GM19467 (cell line): ENCODE results near the gene WDR17.

Experiments used
- ATAC-seq: cut with Tn5 transposase; IDR thresholded peaks from one replicate; pipeline ENCODE4 v1.9.1; 2021; ENCODE audit warnings: mild to moderate bottlenecking, moderate library complexity; ENCODE audit not compliant: unreplicated experiment

Gene WDR17

GRCh38 chr4:176065435-176066291 is at the start of gene WDR17:
Gene WDR17 (plus strand): TSS chr4:176065841. CDS start chr4:176111581, 45,740 bp downstream.
- ATAC-seq: peak; percentile 100

- ATAC-seq: no peak
Measured at GRCh38 chr4:176016601-176017000, 49.0 kb upstream of the WDR17 start.

DNA sequence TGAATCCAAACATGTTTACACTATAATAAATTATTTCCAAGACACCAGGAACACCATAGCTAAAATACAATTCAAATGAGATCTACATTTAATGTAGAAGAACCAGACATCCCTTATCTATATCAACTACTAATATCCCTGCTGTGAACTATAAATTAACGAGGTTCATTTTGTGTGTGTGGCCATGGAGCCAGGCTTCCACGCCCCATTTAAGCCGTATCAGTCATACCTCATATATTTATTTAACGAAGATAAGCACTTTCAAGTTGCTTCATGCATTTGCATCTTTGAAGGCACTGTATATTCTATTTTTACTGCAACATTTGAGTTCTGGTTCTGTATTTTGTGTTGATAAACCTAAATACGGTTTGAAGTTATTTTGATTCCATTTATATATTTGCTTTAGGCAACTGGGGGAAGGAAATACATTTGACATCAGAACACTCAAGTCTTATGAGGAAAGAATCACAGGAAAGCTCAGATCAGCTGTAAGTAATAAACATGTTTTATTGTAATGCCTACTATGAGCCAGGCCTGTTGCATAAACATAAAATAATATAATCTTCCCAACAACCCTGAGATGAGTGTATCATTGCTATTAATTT is 45.1 kb upstream of the WDR17 start:
- no peak for ATAC-seq

DNA sequence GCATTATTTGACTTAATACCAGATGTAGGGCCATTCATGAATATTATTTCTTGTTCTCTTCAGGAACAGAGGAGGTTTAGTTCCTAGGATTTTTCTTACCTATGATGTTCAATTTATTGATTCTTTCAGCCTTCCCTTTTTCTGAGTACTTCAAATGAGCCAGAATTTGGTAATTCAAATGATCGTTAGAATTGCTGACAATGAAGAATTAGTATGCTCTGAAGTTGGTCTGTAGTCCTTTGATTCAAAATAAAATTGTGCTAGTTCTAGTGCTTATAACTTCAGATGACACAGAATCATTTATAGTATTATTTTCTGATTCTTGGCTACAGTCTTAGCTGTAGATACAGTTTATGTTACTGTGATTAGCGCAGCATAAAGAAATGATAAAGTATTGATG is 35.2 kb upstream of the WDR17 start:
- ATAC-seq: no peak

- ATAC-seq: no peak
Measured at GRCh38 chr4:176031922-176032321, 33.7 kb upstream of the WDR17 start.

- no peak for ATAC-seq
Measured at GRCh38 chr4:176032454-176032853, 33.2 kb upstream of the WDR17 start.

DNA sequence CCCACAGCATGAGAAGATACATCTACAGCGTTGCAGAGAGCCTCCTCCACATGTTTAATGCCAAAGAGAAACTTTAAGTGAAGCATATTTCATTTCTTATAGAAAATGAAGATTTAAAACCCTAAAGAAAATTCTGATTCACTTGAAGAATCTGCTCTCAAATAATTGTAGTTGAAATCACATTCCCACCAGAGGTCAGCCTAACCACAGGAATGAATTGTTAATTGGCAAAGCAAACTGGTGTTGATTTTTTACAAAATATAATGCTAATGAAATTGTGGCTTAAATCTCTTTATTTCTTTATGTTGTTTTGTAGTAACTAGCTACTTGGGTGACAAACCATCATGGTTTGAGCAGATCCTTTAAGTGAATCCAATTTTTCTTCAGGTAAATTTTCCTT is 31.1 kb upstream of the WDR17 start:
- ATAC-seq: no peak

DNA sequence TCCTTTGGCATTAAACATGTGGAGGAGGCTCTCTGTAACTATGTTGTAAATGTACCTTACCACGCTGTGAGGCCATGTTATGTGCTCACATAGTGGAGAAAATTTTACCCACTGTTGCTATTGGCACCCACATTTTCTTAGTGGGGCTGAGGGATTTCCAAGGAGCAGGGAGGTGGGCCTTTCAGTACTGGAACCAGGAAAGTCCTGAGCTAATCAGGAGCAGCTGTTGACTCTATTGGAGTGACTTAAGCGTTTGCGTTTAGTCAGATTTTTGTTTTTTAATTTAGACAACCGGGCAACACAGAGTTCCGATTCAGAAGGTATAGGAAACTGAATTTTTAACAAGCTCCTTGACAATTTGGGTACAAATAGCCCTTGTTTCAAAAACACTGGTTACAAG is 30.7 kb upstream of the WDR17 start:
- ATAC-seq: no peak

DNA sequence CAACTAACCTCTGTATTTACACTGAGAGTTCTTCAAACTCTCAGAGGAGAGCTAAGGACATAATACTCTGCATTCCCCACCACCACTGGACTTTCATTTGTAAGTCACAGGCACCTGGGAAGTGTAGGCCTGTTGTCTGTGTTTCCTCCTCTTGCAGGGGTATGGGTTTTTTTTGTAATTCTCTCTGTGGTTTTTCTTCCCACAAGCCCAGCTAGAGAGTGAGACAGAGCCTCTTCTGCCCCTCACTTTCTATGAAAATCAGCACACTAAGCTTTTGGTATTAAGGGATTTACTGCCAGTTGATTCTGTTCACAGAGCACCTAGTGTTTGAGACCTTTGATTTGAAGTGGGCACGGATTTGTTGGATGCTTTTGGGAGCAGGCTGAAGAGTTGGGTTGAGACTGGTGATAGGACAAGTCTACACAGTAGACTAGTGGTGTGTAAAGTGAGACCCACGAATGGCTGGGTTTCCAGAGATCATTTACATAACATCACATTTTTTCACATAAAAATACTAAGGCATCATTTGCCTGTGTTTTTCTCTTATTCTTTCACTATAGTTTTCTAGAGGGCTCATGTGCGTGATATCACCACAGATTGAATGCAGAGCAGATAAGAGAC is 28.9 kb upstream of the WDR17 start:
- ATAC-seq: no peak

DNA sequence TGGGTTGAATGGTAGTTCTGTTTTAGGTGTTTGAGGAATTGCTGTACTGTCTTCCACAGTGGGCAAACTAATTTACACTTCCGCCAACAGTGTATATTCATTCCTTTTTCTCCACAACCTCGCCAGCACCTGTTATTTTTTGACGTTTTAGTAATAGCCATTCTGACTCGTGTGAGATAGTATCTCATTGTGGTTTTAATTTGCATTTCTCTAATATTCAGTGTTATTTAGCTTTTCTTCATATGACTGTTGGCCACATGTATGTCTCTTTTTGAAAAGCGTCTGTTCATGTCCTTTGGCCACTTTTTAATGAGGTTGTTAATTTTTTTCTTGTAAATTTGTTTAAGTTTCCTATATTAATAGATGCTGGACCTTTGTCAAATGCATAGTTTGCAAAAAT is 26.9 kb upstream of the WDR17 start:
- no peak for ATAC-seq

GRCh38 chr4:176042195-176042594 is 23.4 kb upstream of the WDR17 start:
- ATAC-seq: no peak

DNA sequence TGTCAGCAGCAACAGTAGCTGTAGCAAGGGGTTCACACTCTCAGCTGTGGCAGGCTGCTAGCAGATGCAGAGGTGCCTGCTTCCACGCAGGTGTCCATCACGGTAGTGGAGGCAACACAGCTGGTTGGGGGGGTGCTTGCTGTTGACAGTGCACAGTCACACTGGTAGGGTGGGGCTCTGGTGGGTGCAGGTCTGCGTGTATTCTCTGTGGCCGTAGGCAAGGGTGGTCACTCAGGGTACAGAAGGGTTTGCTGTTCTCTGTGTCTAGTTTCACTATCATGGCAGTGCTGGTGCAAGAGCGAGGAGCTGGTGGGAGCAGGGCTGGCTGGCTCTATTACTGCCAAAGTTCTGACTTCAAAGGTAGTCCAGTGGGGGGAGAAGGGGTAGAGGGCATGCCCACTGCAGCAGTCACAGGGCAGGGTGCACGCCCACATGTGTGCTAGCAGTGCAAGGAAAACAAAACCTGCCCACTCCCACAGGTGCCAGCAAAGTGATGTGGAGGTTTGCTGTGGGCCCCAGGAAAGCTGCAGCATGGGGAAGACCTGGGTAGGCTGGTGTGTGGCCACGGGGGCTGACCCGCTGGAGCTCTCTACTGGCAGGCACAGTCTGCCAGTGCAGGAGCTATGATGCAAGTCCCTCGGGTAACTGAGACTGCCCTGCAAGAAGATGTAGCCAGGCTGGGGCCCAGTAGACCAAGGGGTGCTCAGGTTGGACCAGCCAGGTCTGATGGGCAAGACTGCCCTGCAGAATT is 21.6 kb upstream of the WDR17 start:
- no peak for ATAC-seq

DNA sequence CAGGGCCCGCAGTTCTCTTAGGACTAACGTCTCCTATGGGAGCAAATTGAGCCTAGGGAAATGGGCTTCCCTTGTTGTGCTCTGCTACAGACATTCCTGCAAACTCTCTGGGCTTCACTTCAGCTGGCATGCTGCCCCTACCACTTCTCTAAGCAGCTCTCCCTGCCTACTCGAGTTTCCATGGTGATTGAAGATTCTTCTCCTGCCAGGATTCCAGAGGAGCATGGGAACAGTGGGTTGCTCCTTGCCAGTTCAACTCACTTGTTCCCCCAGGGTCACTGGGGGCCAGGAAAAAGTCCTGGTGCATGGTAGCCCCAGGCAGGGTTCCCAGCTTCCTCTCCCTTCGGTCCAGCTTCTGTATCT is 21.1 kb upstream of the WDR17 start:
- ATAC-seq: no peak

DNA sequence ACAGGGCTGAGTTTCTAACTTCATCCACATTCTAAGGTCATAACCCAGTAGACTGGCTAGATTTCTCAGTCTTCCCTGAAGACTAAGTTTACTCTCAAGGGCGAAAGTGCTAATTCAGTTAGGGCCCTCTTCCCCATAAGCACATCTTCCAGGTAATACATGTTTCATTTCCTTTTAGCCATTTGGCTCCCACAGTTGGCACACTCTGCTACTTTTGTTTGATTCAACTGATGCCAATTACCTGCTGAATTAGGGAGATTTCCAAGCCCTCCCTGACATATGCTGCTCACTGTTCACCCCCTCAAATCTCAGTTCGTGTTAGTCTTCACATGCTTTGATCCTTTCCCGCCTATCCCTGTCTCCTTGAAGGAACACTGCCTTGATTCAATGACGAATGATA is 17.0 kb upstream of the WDR17 start:
- no peak for ATAC-seq

- peak; percentile 79 for ATAC-seq
Measured at GRCh38 chr4:176052744-176053143, 12.9 kb upstream of the WDR17 start.

DNA sequence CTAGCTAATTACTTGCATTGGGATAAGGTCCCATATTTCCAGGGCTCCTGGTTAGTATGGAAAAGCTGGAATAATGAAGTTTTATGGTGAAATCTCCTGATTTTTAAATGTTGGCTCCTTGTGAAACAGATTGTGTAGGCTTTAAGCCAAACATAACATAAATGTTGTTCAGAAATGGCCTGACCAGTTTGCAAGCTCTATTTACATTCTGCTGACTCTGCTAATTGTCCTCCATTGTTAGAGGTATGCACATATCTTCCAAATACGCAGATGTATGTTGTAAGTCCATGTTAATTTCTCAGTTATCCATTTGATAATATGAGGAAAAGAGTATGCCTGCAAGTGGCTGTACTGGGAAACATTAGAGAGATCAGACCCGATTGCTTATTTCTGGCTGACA is 11.9 kb upstream of the WDR17 start:
- no peak for ATAC-seq

DNA sequence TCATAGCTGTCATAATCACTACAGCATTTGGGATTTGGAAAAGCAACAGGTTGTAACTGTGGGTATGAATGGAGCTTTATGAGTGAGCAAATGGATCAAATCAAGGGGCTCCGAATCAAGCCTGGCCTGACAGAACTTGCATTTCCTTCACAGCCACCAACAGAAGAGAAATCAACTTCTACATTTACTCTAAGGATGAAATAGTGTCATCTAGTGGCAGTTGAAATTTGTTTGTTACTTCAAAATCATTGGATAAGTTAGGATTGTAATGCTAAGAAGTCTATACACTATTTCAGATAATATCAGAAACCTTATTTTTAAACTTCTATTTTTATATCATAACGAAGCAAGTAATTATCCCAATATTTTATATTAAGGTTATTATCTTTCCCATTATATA is 10.7 kb upstream of the WDR17 start:
- no peak for ATAC-seq

GRCh38 chr4:176063718-176064117 is 1.9 kb upstream of the WDR17 start:
- no peak for ATAC-seq

- no peak for ATAC-seq
Measured at GRCh38 chr4:176064539-176064938, 1.1 kb upstream of the WDR17 start.

- ATAC-seq: no peak
Measured at GRCh38 chr4:176066757-176067156, 1.1 kb downstream of the WDR17 start.

DNA sequence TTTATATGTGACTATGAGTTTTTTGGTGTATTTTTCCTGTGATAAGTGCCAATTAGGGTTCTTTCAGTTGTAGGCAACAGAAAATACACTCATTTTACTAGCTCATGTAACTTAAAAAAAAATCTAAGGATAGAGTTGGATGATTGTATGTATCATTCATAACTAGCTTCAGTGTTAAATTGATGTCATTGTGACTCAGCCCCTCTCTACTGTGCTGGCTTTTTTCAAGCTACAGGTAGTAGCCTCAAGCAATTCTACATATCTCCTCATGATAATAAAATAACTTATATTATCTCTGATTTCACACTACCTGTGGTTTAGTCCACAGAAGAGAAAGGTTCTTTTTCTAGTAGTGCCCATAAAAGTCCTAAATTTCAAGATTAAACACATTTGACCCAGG is 11.9 kb downstream of the WDR17 start:
- ATAC-seq: no peak
